ENCODE data around the gene PMF1.
A peak's percentile ranks its signal among the peaks of the same experiment; 100 is the strongest.

PMF1 gene

DNA sequence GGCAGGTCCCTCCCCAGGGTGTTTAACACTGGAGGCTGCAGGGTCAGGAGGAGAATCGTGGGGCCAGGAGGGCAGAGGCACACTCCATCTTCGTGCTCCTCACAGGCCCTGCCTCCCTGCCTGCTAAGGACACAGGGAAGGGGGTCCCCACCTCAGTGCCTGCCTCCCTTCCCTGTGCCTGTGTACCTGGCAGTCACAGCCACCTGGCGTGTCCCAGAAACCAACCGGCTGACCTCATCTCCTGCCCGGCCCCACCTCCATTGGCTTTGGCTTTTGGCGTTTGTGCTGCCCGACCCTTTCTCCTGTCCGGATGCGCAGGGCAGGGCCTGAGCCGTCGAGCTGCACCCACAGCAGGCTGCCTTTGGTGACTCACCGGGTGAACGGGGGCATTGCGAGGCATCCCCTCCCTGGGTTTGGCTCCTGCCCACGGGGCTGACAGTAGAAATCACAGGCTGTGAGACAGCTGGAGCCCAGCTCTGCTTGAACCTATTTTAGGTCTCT is 28.6 kb downstream of the PMF1 start:
- DNase-seq: no peak

DNA sequence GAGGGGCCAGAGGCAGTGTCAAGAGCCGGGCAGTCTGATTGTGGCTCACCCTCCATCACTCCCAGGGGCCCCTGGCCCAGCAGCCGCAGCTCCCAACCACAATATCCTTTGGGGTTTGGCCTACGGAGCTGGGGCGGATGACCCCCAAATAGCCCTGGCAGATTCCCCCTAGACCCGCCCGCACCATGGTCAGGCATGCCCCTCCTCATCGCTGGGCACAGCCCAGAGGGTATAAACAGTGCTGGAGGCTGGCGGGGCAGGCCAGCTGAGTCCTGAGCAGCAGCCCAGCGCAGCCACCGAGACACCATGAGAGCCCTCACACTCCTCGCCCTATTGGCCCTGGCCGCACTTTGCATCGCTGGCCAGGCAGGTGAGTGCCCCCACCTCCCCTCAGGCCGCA is 29.1 kb downstream of the PMF1 start, which contains the start of gene BGLAP:
Gene BGLAP (plus strand): TSS at position 259 of the 400 bp plus-strand sequence. CDS start 48 bp downstream, at position 307.
- DNase-seq: no peak

DNA sequence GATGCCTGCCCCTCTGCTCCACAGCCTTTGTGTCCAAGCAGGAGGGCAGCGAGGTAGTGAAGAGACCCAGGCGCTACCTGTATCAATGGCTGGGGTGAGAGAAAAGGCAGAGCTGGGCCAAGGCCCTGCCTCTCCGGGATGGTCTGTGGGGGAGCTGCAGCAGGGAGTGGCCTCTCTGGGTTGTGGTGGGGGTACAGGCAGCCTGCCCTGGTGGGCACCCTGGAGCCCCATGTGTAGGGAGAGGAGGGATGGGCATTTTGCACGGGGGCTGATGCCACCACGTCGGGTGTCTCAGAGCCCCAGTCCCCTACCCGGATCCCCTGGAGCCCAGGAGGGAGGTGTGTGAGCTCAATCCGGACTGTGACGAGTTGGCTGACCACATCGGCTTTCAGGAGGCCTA is 29.9 kb downstream of the PMF1 start:
- DNase-seq: no peak

DNA sequence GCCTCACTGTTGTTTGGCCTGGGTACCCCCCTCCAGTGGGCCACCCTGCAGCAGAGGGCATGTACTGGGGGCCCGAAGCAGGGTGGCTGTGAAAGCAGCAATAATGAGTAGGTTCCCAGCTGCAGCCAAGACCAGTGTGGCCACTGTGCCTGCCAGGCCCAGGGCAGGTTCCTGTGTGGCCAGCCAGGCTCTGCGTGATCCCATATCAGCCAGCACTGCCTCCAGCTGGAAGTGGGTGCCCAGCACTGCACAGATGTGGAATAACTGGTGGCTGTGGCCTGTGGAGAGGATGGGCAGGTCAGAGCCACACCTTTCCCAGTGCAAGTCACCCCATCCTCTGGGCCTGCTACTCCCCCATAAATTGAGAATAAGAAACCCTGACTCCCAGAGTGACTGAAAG is 31.3 kb downstream of the PMF1 start:
- no peak for DNase-seq

DNA sequence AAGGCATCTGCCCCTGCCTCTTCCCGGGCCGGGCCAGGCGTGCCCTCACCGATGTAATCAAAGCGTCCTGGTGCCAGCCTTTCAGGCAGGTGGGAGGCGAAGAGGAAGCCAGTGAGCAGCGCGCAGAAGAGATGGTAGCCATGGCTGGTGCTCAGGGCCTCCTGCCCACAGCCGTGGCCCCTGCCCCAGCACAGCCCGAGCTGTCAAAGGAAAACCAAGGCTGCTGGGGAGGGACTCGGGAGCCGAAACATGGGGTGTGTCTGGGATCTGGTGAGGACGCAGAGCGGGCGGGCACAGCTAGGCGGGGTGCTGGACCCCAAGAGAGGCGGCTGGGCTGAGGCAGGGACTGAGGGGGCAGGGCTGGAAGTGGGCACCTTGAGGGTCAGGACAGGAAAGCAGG is 31.9 kb downstream of the PMF1 start:
- no peak for DNase-seq

DNA sequence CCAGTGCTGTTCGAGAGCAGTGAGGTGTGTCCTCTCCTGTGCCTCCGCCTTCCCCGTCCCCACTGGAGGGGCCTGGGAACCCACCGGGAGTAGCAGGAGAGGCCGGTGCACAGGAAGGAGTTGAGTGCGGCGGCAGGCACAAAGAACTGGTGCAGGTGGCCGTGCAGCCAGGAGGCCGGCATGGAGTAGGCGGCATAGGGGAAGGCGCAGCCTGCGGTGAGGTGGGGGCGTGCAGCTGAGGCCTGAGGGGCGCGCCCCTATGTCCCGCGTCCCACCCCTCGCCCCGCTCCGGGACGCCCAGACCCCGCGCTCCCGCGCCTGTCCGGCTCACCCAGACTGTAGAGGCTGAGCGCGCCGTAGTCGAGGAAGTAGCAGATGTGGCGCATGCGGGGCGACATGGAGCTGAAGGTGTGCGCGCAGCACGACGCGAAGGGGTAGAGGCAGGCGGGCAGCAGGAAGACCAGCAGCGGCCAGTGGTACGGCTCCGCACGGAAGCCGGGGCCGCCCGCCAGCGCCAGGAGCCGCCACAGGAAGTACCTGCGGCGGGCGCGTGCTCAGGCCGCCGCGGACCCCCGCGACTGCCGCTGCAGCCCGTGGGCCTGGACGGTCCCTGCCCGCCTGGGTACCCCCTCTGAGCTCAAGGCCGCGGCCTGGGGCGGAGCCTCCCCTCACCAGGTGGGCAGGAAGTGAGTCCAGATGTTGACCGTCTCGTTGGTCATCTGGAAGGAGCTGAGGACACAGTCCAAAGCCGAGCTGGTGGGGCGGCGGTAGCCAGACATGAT is 32.8 kb downstream of the PMF1 start:
- DNase-seq: peak; percentile 16

DNA sequence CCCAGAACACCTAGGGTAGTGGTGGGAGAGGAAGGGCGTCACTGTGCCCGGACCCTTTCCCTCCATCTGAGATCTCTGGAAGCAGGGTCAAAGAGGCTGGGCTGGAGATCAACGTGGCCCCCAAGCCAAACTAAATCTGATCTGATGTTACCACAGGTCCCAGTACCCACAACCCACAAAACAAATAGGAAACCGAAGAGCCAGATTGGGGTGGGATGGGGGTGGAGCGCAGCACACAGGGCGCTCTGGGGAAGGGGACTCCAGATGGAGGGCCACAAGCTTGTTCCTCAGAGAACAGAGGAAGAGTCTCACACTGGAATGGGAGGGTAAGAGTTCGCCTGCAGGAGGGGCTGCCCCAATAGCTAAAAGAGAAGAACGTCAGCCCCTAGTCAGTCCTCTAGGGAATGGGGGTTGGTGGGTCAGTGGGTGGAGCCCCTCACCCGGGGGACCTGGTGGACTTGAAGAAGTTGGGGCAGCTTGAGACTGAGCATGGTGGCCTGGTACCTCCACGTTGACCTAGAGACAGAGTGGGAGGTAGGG is 33.5 kb downstream of the PMF1 start:
- DNase-seq: no peak

DNA sequence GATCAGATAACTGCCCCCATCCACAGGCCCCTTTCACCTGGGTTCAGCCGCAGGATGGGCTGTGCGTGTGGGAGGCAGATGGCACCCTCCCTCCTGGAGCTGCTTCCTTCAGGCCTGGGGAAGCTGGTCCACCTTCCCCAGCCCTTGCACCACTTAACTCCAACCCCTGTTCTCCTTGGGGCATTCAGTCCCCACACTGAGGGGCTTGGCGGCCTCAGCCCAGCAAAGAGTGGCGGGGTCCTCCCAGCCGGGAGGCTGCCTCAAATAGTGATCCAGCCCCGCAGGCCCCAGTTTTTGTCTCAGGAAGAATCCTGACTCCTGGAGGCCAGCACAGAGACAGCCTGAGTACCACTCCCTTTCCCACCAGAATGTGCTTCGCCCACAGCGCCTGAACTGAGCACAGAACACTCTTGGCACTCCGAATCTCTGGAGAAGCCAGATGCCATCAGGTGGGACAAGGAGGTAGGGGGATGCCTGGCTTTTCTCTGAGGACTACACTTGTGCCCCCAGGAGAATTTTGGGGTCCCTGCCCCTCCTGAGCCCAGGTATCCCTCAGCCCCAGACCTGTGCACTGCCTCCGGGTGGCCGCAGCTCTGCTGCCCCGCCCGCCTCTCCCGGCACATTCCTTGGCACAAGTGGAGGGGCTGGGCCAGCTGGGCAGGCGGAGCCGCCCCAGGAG is 34.1 kb downstream of the PMF1 start:
- no peak for DNase-seq

DNA sequence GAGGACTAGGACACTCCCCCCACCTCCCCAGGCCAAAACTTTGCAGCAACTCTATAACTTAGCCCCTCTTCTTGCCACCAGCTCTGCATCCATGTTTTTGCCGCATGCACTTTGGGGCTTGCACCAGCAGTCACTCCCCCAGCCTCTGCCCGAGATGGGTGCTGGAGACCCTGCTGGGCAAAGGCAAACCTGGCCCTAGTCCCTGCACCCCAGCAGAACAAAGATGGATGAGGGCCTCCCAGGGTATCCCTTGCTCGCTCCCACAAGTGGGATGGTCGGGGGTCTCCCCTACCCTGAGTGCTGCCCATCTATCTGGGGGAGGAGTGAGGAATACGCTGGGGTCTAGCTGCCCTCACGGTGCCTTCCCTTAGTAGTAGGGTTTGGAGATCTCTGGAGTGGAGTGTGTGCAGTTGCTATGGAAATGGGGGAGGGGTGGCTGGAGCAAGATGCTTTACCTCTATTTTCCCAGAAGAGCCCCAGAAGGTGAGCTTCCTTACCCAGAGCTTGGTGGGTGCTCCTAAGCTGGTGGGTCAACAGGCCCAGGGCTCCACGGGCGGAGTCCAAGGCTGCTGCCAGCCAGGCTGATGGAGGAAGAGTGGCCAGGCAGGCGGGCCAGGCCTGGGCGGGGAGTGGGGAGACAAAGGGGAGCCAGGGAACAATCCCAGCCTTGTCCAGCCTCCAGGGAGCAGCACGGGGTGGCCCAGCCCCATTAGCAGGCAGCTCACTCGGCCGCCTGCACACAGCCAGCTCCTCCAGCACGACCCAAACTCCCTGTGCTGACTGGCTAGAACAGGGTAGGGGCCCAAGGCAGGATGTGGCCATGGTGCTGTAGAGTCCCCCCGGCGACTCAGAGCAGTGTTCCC is 34.9 kb downstream of the PMF1 start, which contains the start of gene PAQR6:
Gene PAQR6 (minus strand): TSS at position 597 of the 863 bp plus-strand sequence. CDS start 1,325 bp downstream, outside the sequence.
- no peak for DNase-seq

DNA sequence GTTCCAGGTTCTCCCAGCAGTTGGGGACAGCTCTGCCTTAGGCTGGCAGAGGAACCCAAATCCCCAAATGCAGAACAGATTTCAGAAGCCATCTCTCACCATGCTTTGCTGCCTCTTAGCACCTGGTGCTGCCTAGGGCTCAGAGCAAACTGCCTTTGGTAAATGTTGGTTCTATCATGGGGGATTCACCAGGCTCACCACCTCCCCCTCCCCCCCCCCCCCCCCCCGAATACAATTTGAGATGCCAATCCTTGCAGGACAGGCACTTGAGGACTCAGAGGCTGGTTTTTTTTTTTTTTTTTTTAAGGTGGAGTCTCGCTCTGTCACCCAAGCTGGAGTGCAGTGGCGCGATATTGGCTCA is 35.5 kb downstream of the PMF1 start:
- no peak for DNase-seq

DNA sequence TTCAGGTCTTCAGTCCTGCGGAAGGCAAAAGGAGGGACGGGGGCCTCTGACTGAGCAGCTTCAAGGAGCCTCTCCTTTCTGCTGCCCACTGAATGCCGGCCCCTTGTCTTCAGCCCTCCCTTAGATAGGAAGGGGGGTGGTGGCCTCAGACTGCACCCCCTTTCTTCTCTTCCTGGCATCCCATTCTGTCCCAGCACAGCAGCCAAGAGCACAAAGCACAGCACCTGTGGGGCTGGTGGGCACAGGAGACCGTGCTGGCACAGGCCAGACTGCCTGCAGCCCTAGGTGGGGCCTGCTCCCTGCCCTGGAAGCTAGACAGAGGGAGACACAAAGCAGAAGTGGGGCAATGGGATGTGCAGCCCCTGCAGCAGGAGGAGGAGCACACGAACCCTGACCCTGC is 36.8 kb downstream of the PMF1 start:
- DNase-seq: no peak

DNA sequence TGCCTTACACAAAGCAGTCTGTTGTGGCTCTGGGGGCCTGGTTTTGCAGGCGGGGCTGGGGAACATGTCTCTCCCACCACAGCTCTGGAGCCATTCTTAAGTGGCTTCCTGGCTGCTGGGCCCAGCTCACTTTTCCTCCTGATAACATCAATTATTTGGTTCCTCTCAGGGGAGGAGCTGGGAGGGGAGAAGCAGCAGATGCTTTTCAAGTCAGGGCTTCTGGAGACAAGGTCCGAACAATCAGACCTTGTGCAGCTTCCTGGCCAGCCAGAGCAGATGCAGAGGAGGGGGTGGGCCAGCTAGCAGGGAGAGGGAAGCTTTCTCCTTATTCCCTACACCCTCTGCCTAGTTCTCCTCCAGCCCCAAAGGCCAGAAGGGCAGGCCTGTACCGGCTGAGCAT is 38.7 kb downstream of the PMF1 start:
- no peak for DNase-seq

DNA sequence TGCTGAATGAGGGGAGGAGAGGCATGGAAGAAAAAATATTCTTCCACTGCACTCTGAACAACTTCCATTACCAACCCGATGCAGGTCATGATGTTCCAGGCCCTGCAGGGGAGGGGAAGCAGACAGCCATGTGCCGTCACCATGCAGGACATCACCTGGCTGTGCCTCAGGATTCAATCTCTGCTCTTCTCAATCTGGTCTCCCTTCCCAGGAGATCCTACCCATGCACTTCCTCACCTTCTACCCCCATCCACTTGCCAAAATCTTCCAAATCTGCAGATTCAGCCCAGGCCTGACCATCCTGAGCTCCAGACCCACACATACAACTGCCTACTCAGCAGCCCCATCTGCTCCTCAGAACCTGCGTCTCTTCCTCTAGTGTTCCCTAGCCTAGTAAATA is 40.8 kb downstream of the PMF1 start:
- no peak for DNase-seq

DNA sequence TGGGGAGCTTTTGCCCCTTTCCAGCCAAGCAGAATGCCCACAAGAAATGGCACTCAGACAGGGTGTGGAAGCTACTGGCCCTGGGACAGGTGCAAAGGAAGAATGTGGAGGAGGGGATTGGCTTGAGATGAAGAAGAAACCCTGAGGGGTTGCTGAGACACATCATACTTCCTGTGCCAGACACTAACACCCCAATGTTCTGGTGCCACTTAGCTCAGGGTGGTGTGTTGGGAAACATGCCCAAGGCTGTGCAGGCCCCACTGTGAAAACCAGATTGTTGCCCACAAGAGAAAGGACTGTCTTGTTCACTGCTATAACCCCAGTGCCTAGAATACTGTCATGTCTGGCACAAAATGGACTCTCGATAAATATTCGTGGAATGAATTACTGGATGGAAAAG is 44.9 kb downstream of the PMF1 start:
- no peak for DNase-seq

DNA sequence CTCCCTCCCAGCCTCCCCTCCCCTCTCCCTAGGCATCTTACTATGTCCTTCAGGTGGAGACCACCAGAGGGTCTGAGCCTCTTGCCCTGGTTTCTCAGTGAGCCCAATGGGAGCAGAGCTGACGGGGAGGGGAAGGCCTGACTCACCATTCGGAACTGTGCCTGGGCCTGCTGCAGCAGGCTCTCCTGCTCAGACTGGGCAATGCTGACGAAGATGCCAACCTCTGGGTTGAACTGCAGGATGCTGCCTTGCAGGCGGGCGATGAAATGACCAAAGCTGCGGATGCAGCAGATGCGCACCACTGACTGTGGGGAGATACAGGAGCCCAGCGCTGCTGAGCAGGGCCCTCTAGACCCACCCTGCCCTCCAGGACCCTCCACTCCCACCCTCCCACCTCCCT is 46.1 kb downstream of the PMF1 start:
- DNase-seq: no peak

DNA sequence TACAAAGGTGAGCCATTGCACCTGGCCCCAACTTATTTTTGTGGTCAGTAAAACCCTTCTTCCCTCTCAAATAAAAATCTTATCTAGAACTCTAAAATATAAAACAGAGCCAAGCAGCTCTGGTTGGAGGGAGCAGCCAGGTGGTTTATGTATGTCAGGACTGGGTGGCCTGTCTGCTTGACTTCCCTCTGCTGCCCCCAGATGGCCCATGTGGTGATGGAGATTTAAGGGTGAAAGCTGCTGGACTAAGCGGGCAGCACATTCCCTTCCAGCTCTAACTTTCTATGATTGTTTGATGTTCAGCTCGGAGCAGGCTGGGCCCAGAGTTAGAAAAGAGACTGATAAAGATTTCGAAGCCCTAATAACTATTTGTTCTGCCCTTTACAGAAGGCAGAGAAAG is 47.0 kb downstream of the PMF1 start:
- DNase-seq: no peak

DNA sequence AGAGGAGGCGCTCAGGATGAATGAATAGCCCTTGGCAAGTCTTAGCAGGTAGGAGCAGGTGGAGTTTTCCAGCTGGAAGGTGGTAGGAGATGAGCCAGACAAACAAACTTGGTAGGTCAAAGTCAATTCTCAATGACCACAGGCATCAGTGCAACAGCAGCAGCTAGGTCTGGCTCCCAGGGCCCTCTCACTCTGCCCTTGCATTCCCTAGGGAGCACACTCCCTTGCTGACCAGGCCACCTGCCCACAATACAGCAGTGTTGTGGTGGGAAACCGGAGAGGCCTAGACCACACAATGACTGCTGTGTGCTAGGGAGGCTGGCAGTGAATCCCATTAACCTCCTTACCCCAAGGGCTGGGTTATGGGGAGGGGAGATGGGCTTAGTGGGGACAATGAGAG is 48.1 kb downstream of the PMF1 start:
- no peak for DNase-seq

DNA sequence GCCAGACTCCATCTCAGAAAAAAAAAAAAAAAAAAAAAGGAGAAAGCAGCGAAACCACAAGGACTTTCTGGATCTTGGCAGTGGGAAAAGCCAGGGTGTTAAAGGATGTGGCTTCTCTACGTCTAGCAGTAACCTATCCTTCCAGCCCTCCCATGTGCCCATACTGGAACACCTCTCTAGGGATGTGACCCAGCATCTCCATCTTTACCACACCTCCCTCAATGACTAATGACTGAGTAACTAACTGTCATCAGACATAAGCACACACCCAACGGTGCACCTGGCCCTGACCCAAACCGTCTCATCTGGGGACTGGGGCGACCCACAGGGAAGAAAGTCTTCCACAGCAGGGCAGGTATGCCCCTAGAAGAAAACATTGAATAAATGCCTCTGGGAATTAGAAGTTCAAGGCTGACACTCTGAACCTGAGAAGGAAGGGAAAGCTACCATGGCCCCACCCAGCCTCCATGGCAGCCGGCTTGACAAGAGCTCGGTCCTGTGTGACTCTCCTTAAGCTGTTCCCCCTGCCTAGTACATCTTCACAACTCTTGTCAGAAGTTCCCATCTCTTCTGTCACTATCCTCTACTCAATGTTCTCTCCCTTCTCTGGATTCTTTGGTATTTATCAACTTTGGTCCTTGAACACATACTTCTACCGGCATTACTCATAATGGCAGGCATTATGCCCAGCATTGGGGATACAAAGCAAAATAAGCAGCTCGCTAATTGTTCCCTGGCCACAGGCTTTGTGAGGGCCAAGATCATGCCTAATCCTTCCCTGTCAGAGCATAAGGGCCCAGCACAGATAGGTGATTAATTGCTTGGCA is 49.9 kb downstream of the PMF1 start:
- no peak for DNase-seq

DNA sequence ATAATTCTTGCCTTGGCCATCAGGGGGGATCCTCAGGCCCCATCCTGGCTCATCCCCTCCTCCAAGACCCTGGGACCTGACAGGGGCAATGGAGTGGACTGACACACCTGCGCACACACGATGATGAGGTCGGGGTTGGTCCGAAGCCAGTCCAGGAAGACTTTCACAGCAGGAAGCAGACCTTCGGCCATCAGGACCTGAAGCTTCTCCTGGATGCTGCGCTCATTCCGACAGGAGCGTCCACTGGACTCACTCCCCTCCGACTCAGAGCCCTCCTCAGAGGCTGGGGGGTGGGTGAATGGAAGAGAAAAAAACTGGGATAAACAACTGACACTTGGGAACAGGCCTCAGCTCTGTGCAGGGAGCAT is 50.5 kb downstream of the PMF1 start:
- no peak for DNase-seq

DNA sequence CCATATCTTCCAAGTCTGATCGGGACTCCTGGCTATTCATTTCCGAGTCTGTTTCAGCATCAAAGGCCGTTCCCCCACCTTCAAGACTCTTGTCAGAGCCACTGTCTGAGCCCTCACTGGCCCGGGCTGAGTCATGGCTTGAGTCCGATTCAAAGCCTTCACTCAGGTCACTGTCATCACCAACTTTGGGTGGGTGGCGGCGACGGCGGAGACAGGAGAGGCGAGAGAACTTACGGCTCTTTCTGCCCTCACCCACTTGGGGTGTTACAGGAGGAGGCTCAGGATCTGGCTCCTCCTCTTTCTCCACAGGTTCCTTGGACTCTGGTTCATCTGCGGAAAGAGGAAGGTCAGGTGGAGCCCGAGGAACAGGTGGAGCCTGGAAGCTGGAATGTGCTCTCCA is 53.2 kb downstream of the PMF1 start:
- DNase-seq: no peak

DNA sequence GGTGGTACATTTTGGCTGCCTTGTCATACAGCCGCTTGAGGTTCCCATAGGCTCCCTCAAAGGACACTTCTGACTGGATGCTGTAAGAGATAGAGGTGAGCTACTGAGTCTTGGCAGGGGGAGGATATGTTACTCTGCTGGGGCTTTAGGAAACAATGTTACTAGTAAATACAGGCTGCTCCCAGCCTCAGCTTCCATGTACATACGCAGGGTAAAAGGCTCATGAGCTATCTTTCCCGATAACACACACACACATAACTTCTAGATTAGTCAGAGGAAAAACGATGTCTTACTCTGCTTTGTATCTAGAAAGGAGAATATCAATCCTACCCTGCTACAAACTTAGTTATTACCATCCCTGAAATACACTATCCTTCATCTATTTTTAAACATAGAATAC is 55.5 kb downstream of the PMF1 start:
- DNase-seq: no peak

DNA sequence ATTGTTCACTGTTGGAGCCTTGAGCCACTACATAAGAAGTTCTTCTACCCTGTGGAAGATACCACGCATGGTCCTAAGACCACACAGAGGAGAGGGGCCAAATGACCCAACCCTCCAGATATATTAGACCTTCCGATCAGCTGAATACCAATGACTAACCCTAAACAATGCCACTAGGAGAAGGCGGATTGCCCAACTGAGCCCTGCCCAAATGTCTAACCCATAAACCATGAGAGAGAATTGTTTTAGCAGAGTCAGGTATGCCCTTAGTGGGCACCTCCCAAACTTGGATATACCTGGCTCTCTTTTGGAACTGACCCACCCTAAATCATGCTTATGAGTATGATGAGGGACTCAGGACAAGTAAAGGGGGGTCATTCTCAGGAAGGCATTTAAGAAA is 57.5 kb downstream of the PMF1 start:
- DNase-seq: no peak

All from DMS79 (cell line).